ENCODE measurements around the gene AKT3.

AKT3 gene

GRCh38 chr1:243739335-243740003, 110.6 kb downstream of the AKT3 start:
- H3K9ac ChIP-seq (ENCODE audit: low read length) = no peak overlapping the region
- H3F3A ChIP-seq (ENCODE audit: insufficient read depth, low read length) = no peaks in the 10 kb centered on the region
- TF ChIP-seq CTCF (IDR thresholded peaks at IDR 0.05; ENCODE audit: low read length) (no peak), EZH2 (optimal IDR thresholded peaks at IDR 0.05; ENCODE audit: low read depth, low read length) (no peak)
- H3K36me3 ChIP-seq (replicated peaks; ENCODE audit: insufficient read depth, low read length) = no peaks in the 10 kb centered on the region
- H3K79me2 ChIP-seq (ENCODE audit: low read length) = no peaks in the 10 kb centered on the region
- no peaks in the 10 kb centered on the region for H4K20me1 ChIP-seq (ENCODE audit: insufficient read depth, low read length)
- H3K9me3 ChIP-seq (replicated peaks; ENCODE audit: insufficient read depth, low read length) = no peaks in the 10 kb centered on the region
- no peak overlapping the region for H3K4me3 ChIP-seq (ENCODE audit: low read length)
- H3K4me2 ChIP-seq (ENCODE audit: low read depth, low read length) = no peak overlapping the region
- H3K4me1 ChIP-seq (ENCODE audit: low read length) = peaks cover 11% of the 10 kb centered on the region; the same call in 1 of the 2 replicates
- H3K27ac ChIP-seq (ENCODE audit: low read length) = no peak overlapping the region
- no peak overlapping the region for H2AFZ ChIP-seq (ENCODE audit: low read length)
- no peaks in the 10 kb centered on the region for H3K27me3 ChIP-seq (replicated peaks; ENCODE audit: insufficient read depth, low read length)
- no peaks in the 10 kb centered on the region for H3K9me2 ChIP-seq (replicated peaks; ENCODE audit: insufficient read depth, low read length)
- DNase-seq = no peak

DNA sequence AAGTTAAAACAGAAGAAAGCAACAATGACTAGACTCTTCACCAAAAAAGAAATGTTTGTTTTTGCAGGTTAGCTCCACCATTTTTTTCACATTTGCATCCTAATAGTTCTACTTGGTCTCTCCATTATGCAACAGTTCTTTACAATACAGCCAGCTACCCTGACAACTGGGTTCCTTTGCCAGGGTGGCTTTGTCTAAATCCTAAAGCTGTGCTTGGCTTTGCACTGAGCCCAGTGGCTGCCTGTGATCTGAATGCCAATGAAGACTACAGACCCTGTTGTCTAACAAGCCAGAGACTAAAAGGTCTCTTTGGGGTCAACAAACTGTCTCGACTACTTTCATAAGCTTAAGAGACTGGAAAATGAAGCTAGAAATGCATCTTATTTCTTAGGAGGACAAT, 112.0 kb downstream of the AKT3 start:
- peaks cover 15% of the 10 kb centered on the region; the same call in 1 of the 2 replicates for H3K4me1 ChIP-seq (ENCODE audit: low read length)
- H3K4me3 ChIP-seq (ENCODE audit: low read length) = no peak overlapping the region
- no peak overlapping the region for H3K9ac ChIP-seq (ENCODE audit: low read length)
- no peaks in the 10 kb centered on the region for H3K79me2 ChIP-seq (ENCODE audit: low read length)
- no peaks in the 10 kb centered on the region for H3K36me3 ChIP-seq (replicated peaks; ENCODE audit: insufficient read depth, low read length)
- no peak overlapping the region for H2AFZ ChIP-seq (ENCODE audit: low read length)
- no peak for DNase-seq
- H4K20me1 ChIP-seq (ENCODE audit: insufficient read depth, low read length) = no peaks in the 10 kb centered on the region
- H3K4me2 ChIP-seq (ENCODE audit: low read depth, low read length) = no peak overlapping the region
- H3K27ac ChIP-seq (ENCODE audit: low read length) = no peak overlapping the region
- H3K9me3 ChIP-seq (replicated peaks; ENCODE audit: insufficient read depth, low read length) = no peaks in the 10 kb centered on the region
- H3K9me2 ChIP-seq (replicated peaks; ENCODE audit: insufficient read depth, low read length) = no peaks in the 10 kb centered on the region
- H3K27me3 ChIP-seq (replicated peaks; ENCODE audit: insufficient read depth, low read length) = no peaks in the 10 kb centered on the region
- H3F3A ChIP-seq (ENCODE audit: insufficient read depth, low read length) = no peaks in the 10 kb centered on the region
- no peak for TF ChIP-seq EZH2phosphoT487 (IDR thresholded peaks at IDR 0.05; ENCODE audit: low read length)
- TF ChIP-seq EZH2 (optimal IDR thresholded peaks at IDR 0.05; ENCODE audit: low read depth, low read length) = no peak
- no peak for TF ChIP-seq CTCF (IDR thresholded peaks at IDR 0.05; ENCODE audit: low read length)

GRCh38 chr1:243735457-243735856, 114.6 kb downstream of the AKT3 start:
- Histone ChIP-seq H3K79me2 (ENCODE audit: low read length) (no peaks in the 10 kb centered on the region), H4K20me1 (ENCODE audit: insufficient read depth, low read length) (no peaks in the 10 kb centered on the region), H3F3A (ENCODE audit: insufficient read depth, low read length) (no peaks in the 10 kb centered on the region; the same call in 1 of the 2 replicates), H3K4me3 (ENCODE audit: low read length) (no peak overlapping the region), H3K27me3 (replicated peaks; ENCODE audit: insufficient read depth, low read length) (no peaks in the 10 kb centered on the region), H3K9ac (ENCODE audit: low read length) (no peak overlapping the region), H3K27ac (ENCODE audit: low read length) (no peak overlapping the region), H3K36me3 (replicated peaks; ENCODE audit: insufficient read depth, low read length) (no peaks in the 10 kb centered on the region), H3K9me2 (replicated peaks; ENCODE audit: insufficient read depth, low read length) (no peaks in the 10 kb centered on the region), H3K9me3 (replicated peaks; ENCODE audit: insufficient read depth, low read length) (no peaks in the 10 kb centered on the region), H3K4me1 (ENCODE audit: low read length) (peaks cover 22% of the 10 kb centered on the region), H2AFZ (ENCODE audit: low read length) (no peak overlapping the region), H3K4me2 (ENCODE audit: low read depth, low read length) (no peak overlapping the region)
- TF ChIP-seq EZH2 (optimal IDR thresholded peaks at IDR 0.05; ENCODE audit: low read depth, low read length) = no peak
- no peak for TF ChIP-seq EZH2phosphoT487 (IDR thresholded peaks at IDR 0.05; ENCODE audit: low read length)
- no peak for TF ChIP-seq CTCF (IDR thresholded peaks at IDR 0.05; ENCODE audit: low read length)
- DNase-seq = no peak

Data from MM.1S (cell line).